Upper lobe of left lung (tissue), 6 donors: Measurements from ENCODE around the gene ADGRD2. TPM values are rescaled to one million over a fixed set of nuclear protein-coding genes. Genes with fewer than 3 reads are reported as not detected.
A peak's percentile ranks its signal among the peaks of the same experiment; 100 is the strongest.
"Not testable (repeated sequence)": the region's sequence is repeated elsewhere in the genome, so short reads cannot be mapped to it uniquely, and the experiment has no call there.

Experiments
- ATAC-seq, 2 donors: fragments of 200-7000 bp; cut with Tn5 transposase; one replicate each; pipeline ENCODE4 v1.9.1; 2022; ENCODE audit warnings: mild to moderate bottlenecking in 2 of 2, moderate library complexity in 2 of 2; ENCODE audit not compliant: low FRiP score in 2 of 2
- DNase-seq, 2 donors: peaks; one replicate each; pipeline ENCODE4 v3.0.0-alpha.2; 2019 to 2020
- H3K27ac ChIP-seq, 4 donors: fragments of 200-600 bp; sonication (generic); one replicate each; pipeline ENCODE4 v1.5.1; 2016 to 2019
- H3K27me3 ChIP-seq, 4 donors: fragments of 200-600 bp; sonication (generic); one replicate each; pipeline ENCODE4 v1.5.1; 2017 to 2019
- H3K36me3 ChIP-seq, 4 donors: fragments of 200-600 bp; sonication (generic); one replicate each; pipeline ENCODE4 v1.5.1; 2016 to 2019
- H3K4me1 ChIP-seq, 4 donors: fragments of 200-600 bp; sonication (generic); one replicate each; pipeline ENCODE4 v1.5.1; 2018 to 2019
- H3K4me3 ChIP-seq, 4 donors: fragments of 200-600 bp; sonication (generic); one replicate each; pipeline ENCODE4 v1.5.1; 2017 to 2019; ENCODE audit warnings: mild to moderate bottlenecking in 2 of 4, moderate library complexity in 1 of 4
- H3K9me3 ChIP-seq, 4 donors: fragments of 200-600 bp; sonication (generic); one replicate each; pipeline ENCODE4 v1.5.1; 2018 to 2019
- CTCF ChIP-seq, 6 experiments: fragments of 450-650 bp in 4 of 6; fragments of 200-600 bp in 2 of 6; sonication (generic) in 2 of 6; IDR thresholded peaks; one replicate each; pipeline ENCODE4 v1.5.1; 2016 to 2019; ENCODE audit warnings: antibody characterized with exemption in 6 of 6
- EP300 ChIP-seq, 4 donors: sonication (generic); formaldehyde crosslinking; IDR thresholded peaks; one replicate each; pipeline ENCODE4 v1.5.1; 2017; ENCODE audit warnings: antibody characterized with exemption in 4 of 4, control low read depth in 2 of 4
- POLR2A ChIP-seq, 4 donors: fragments of 450-650 bp; IDR thresholded peaks; one replicate each; pipeline ENCODE4 v1.5.1; 2016 to 2017; ENCODE audit warnings: antibody characterized with exemption in 4 of 4, mild to moderate bottlenecking in 2 of 4
- POLR2AphosphoS5 ChIP-seq, 2 donors: sonication (generic); formaldehyde crosslinking; IDR thresholded peaks; one replicate each; pipeline ENCODE4 v1.5.1; 2017; ENCODE audit warnings: antibody characterized with exemption in 2 of 2
- WGBS, 2 donors: methylation state at CpG; one replicate each; pipeline ENCODE4 v1.1.5; 2017 to 2018; 5-methylcytosine and 5-hydroxymethylcytosine counted together
- total RNA-seq, 6 donors: library from RNA; depleted of rRNA in 4 of 6; stranded (reverse); fragments of >200 nt in 4 of 6; gene quantifications; one replicate each; pipeline versions ENCODE4 v1.1.0 to v1.2.1, GENCODE V29; 2016 to 2021
- donor health status: DM: no; HTN: no; CAD: no; lungs with moderate emphysema.
- donor health status: DM: no; HTN: yes; CAD: no; lungs with severe emphysema.

ADGRD2 gene
- total RNA-seq, 6 donors from 2014 or later = not detected

GRCh38 chr9:124415852-124416484, 34.3 kb upstream of the ADGRD2 start:
- TF ChIP-seq POLR2A (IDR thresholded peaks at IDR 0.05) (no peak), POLR2AphosphoS5 (IDR thresholded peaks at IDR 0.05) (no peak), CTCF (IDR thresholded peaks at IDR 0.05) (no peak), EP300 (IDR thresholded peaks at IDR 0.05) (no peak)
- H3K4me3 ChIP-seq = peak overlapping the region in 2 of 4 donors; percentile 66 to 89
- no peak overlapping the region for H3K27ac ChIP-seq
- ATAC-seq = no peak
- no peaks in the 10 kb centered on the region for H3K27me3 ChIP-seq
- no peaks in the 10 kb centered on the region for H3K9me3 ChIP-seq
- peaks cover 21 to 31% (median 26%) of the 10 kb centered on the region in 4 donors for H3K36me3 ChIP-seq
- DNase-seq = no peak
- 84 to 86% methylated on average over 16 to 17 of the region's 17 CpGs for WGBS, 2 donors
- peaks cover 7 to 24% (median 9%) of the 10 kb centered on the region in 4 donors for H3K4me1 ChIP-seq

GRCh38 chr9:124419832-124420489, 30.3 kb upstream of the ADGRD2 start:
- TF ChIP-seq POLR2A (IDR thresholded peaks at IDR 0.05) = no peak
- peaks cover 0 to 3% (median 0%) of the 10 kb centered on the region in 4 donors for H3K4me1 ChIP-seq
- no peaks in the 10 kb centered on the region for H3K36me3 ChIP-seq
- no peaks in the 10 kb centered on the region for H3K9me3 ChIP-seq
- DNase-seq (no peak), ATAC-seq (no peak)
- no peak overlapping the region for H3K27ac ChIP-seq
- 56 to 89% methylated on average over 3 to 6 of the region's 6 CpGs for WGBS, 2 donors
- H3K4me3 ChIP-seq = no peak overlapping the region
- H3K27me3 ChIP-seq = no peaks in the 10 kb centered on the region

GRCh38 chr9:124420991-124421543, 29.2 kb upstream of the ADGRD2 start:
- ATAC-seq (no peak), DNase-seq (no peak)
- Histone ChIP-seq H3K27me3 (no peaks in the 10 kb centered on the region), H3K27ac (no peak overlapping the region), H3K9me3 (no peaks in the 10 kb centered on the region), H3K4me1 (no peaks in the 10 kb centered on the region), H3K36me3 (no peaks in the 10 kb centered on the region), H3K4me3 (no peak overlapping the region)
- WGBS, 2 donors = 75 to 80% methylated on average over 4 to 7 of the region's 7 CpGs
- no peak for TF ChIP-seq POLR2AphosphoS5 (IDR thresholded peaks at IDR 0.05)
- no peak for TF ChIP-seq CTCF (IDR thresholded peaks at IDR 0.05)
- TF ChIP-seq POLR2A (IDR thresholded peaks at IDR 0.05) = no peak
- no peak for TF ChIP-seq EP300 (IDR thresholded peaks at IDR 0.05)

GRCh38 chr9:124423155-124423554, 27.1 kb upstream of the ADGRD2 start:
- Histone ChIP-seq H3K36me3 (no peaks in the 10 kb centered on the region), H3K27me3 (no peaks in the 10 kb centered on the region), H3K4me1 (no peaks in the 10 kb centered on the region), H3K27ac (no peak overlapping the region), H3K4me3 (no peak overlapping the region), H3K9me3 (no peaks in the 10 kb centered on the region)
- no peak for TF ChIP-seq POLR2AphosphoS5 (IDR thresholded peaks at IDR 0.05)
- no peak for TF ChIP-seq EP300 (IDR thresholded peaks at IDR 0.05)
- TF ChIP-seq POLR2A (IDR thresholded peaks at IDR 0.05) = no peak
- no peak for TF ChIP-seq CTCF (IDR thresholded peaks at IDR 0.05)
- no peak for ATAC-seq
- DNase-seq = no peak
- WGBS, 2 donors = 81 to 85% methylated on average over 5 of the region's 5 CpGs

- H3K4me3 ChIP-seq = no peak overlapping the region
- no peak overlapping the region for H3K27ac ChIP-seq
- no peaks in the 10 kb centered on the region for H3K36me3 ChIP-seq
- no peaks in the 10 kb centered on the region for H3K4me1 ChIP-seq
- WGBS, 2 donors = 55 to 60% methylated on average over 11 of the region's 11 CpGs
- DNase-seq = no peak
- no peaks in the 10 kb centered on the region for H3K27me3 ChIP-seq
- no peaks in the 10 kb centered on the region for H3K9me3 ChIP-seq
- no peak for TF ChIP-seq CTCF (IDR thresholded peaks at IDR 0.05)
- TF ChIP-seq POLR2A (IDR thresholded peaks at IDR 0.05) = no peak
- TF ChIP-seq POLR2AphosphoS5 (IDR thresholded peaks at IDR 0.05) = no peak
- ATAC-seq = no peak
Measured at GRCh38 chr9:124423591-124423990, 26.7 kb upstream of the ADGRD2 start.

- H3K27me3 ChIP-seq, H3K27ac ChIP-seq, H3K36me3 ChIP-seq, ATAC-seq, DNase-seq, H3K9me3 ChIP-seq, H3K4me3 ChIP-seq, H3K4me1 ChIP-seq: not testable (repeated sequence)
- 87 to 92% methylated on average over 12 of the region's 12 CpGs for WGBS, 2 donors
Measured at GRCh38 chr9:124425733-124426132, 24.5 kb upstream of the ADGRD2 start.
